ENCODE data around the gene DLG2. TPM values are rescaled to one million over a fixed set of nuclear protein-coding genes. Genes with fewer than 3 reads are reported as not detected.

The DLG2 gene
- total and polyA plus RNA-seq, 2 donors (not counting 3 experiments of a cell fraction or from before 2014, with no cell fraction given): 0.15 to 1.1 TPM

DNA sequence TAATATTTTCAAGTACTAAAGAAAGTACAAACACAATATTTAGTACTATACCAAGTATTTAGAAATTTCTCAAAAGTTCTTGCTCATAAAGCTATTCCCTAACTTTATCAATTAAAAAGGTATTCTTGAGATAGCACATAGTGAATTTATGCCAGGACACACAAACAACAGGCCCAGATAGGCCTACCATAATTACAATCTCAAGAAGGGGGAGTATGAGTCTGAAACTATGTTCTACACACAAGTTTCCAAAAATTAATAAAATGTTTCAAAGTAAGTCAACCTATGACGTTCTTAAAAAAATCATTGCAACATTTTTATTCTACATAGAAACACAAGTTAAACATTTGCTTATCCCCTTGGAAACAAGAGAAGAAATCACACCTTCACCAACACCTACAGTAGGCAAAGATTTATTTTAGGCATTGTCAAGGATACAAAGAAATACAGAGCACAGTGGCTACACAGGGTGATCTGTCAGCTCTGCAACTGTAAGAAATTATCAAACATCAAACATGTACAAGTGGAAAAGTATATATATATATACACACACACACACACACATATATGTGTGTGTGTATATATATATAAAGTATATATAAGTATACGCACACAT lies 1497.1 kb downstream of the DLG2 start:
- Histone ChIP-seq H3K79me2 (ENCODE audit: control insufficient read depth, insufficient read depth, low read length) (no peaks in the 10 kb centered on the region), H3K27me3 (ENCODE audit: control insufficient read depth in 2 of 2, insufficient read depth in 2 of 2, low read length in 2 of 2) (no peaks in the 10 kb centered on the region), H3K9me1 (replicated peaks; ENCODE audit: control insufficient read depth, extremely low read depth, insufficient read depth, low read length) (no peaks in the 10 kb centered on the region), H3K36me3 (ENCODE audit: control insufficient read depth in 2 of 2, extremely low read depth in 1 of 2, insufficient read depth in 2 of 2, low read length in 2 of 2) (no peaks in the 10 kb centered on the region), H3K9ac (replicated peaks; ENCODE audit: extremely low read depth, insufficient read depth, low read length) (no peak overlapping the region), H2AFZ (ENCODE audit: low read depth, low read length) (no peak overlapping the region), H3K9me3 (replicated peaks; ENCODE audit: control insufficient read depth, insufficient read depth, low read length) (no peaks in the 10 kb centered on the region), H3K27ac (ENCODE audit: insufficient read depth, low read depth, low read length) (no peak overlapping the region), H4K20me1 (replicated peaks; ENCODE audit: control insufficient read depth, extremely low read depth, insufficient read depth, low read length) (no peaks in the 10 kb centered on the region), H3K4me1 (ENCODE audit: control insufficient read depth, extremely low read depth, insufficient read depth, low read length) (no peaks in the 10 kb centered on the region), H3K4me3 (replicated peaks in 1 of 3; ENCODE audit: insufficient read depth in 1 of 3, low read depth in 1 of 3, low read length in 3 of 3) (no peak overlapping the region), H3K4me2 (ENCODE audit: insufficient read depth, low read length) (no peak overlapping the region)
- no peak for DNase-seq (ENCODE audit: low read depth, low spot score)
- ChIA-PET POLR2A (no interaction called here), CTCF (no interaction called here)
- intact Hi-C loops (cut with micrococcal nuclease): no loop called here
- TF ChIP-seq POLR2AphosphoS5 (IDR thresholded peaks at IDR 0.05; ENCODE audit: insufficient read depth, low read depth, low read length) (no peak), EZH2 (IDR thresholded peaks at IDR 0.05; ENCODE audit: borderline replicate concordance, low read depth, low read length, severe bottlenecking) (no peak), JUN (IDR thresholded peaks at IDR 0.05; ENCODE audit: borderline replicate concordance, insufficient read depth, insufficient read length, low read depth) (no peak), MYC (IDR thresholded peaks at IDR 0.05; ENCODE audit: low read depth, low read length) (no peak), FOS (IDR thresholded peaks at IDR 0.05; ENCODE audit: borderline replicate concordance, insufficient read depth, low read length) (no peak), POLR2A (IDR thresholded peaks at IDR 0.05; ENCODE audit: low read depth, low read length) (no peak), MAX (IDR thresholded peaks at IDR 0.05; ENCODE audit: insufficient read depth, insufficient read length) (no peak), GATA2 (IDR thresholded peaks at IDR 0.05; ENCODE audit: insufficient read depth, insufficient read length, low read depth, low read length) (no peak)
- TF ChIP-seq, protein P1, sequence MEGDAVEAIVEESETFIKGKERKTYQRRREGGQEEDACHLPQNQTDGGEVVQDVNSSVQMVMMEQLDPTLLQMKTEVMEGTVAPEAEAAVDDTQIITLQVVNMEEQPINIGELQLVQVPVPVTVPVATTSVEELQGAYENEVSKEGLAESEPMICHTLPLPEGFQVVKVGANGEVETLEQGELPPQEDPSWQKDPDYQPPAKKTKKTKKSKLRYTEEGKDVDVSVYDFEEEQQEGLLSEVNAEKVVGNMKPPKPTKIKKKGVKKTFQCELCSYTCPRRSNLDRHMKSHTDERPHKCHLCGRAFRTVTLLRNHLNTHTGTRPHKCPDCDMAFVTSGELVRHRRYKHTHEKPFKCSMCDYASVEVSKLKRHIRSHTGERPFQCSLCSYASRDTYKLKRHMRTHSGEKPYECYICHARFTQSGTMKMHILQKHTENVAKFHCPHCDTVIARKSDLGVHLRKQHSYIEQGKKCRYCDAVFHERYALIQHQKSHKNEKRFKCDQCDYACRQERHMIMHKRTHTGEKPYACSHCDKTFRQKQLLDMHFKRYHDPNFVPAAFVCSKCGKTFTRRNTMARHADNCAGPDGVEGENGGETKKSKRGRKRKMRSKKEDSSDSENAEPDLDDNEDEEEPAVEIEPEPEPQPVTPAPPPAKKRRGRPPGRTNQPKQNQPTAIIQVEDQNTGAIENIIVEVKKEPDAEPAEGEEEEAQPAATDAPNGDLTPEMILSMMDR (IDR thresholded peaks at IDR 0.05; ENCODE audit: extremely low read depth in 1 of 2, insufficient read depth in 1 of 2, low read depth in 1 of 2, low read length in 2 of 2): no peak
- no peak for FAIRE-seq
- no TSS peak for BruUV-seq (replicated peaks)
- dilution Hi-C loops (cut with MboI; ENCODE audit: extremely low pct_ligation_motif_present, low sequenced_read_pairs): no loop called here
